Gastroesophageal sphincter (tissue), 4 donors: ENCODE data around the gene CRHBP. TPM values are rescaled to one million over a fixed set of nuclear protein-coding genes. Genes with fewer than 3 reads are reported as not detected.

ENCODE experiments used
- ATAC-seq: fragments of 150-250 bp; one replicate; pipeline ENCODE4 v1.9.1; 2016; ENCODE audit warnings: mild to moderate bottlenecking, moderate library complexity
- H3K27ac ChIP-seq, 4 donors: fragments of 200-600 bp; sonication (generic) in 3 of 4; 1 replicate in 3 of 4; 2 replicates in 1 of 4; pipeline ENCODE4 v1.5.1; 2016 to 2019
- H3K27me3 ChIP-seq: fragments of 200-600 bp; sonication (generic); one replicate; pipeline ENCODE4 v1.5.1; 2019
- H3K36me3 ChIP-seq, 2 donors: fragments of 200-600 bp; sonication (generic); one replicate each; pipeline ENCODE4 v1.5.1; 2019; ENCODE audit warnings: control low read depth in 1 of 2
- H3K4me1 ChIP-seq, 3 donors: fragments of 200-600 bp; sonication (generic); 1 replicate in 2 of 3; 2 replicates in 1 of 3; pipeline ENCODE4 v1.5.1; 2016 to 2019; ENCODE audit warnings: control low read depth in 2 of 3
- H3K4me3 ChIP-seq, 2 donors: fragments of 200-600 bp; sonication (generic); one replicate each; pipeline ENCODE4 v1.5.1; 2019; ENCODE audit warnings: mild to moderate bottlenecking in 1 of 2, moderate library complexity in 1 of 2
- H3K9me3 ChIP-seq, 3 donors: fragments of 200-600 bp; sonication (generic); one replicate each; pipeline ENCODE4 v1.5.1; 2017 to 2019; ENCODE audit warnings: control low read depth in 2 of 3
- CTCF ChIP-seq, 4 experiments: fragments of 200-600 bp in 2 of 4; fragments of 450-650 bp in 2 of 4; sonication (generic) in 1 of 4; IDR thresholded peaks; one replicate each; pipeline ENCODE4 v1.5.1; 2017 to 2019; ENCODE audit warnings: antibody characterized with exemption in 4 of 4, mild to moderate bottlenecking in 2 of 4, moderate library complexity in 2 of 4
- EP300 ChIP-seq: sonication (generic); formaldehyde crosslinking; IDR thresholded peaks from one replicate; pipeline ENCODE4 v1.6.1; 2017; ENCODE audit warnings: antibody characterized with exemption, mild to moderate bottlenecking
- POLR2A ChIP-seq, 2 donors: fragments of 450-650 bp; IDR thresholded peaks; one replicate each; pipeline ENCODE4 v1.6.1; 2017; ENCODE audit warnings: antibody characterized with exemption in 2 of 2, mild to moderate bottlenecking in 2 of 2, moderate library complexity in 1 of 2
- POLR2AphosphoS5 ChIP-seq: sonication (generic); formaldehyde crosslinking; IDR thresholded peaks from one replicate; pipeline ENCODE4 v1.6.1; 2017; ENCODE audit warnings: antibody characterized with exemption
- WGBS, 2 donors: methylation state at CpG; one replicate each; pipeline ENCODE4 v1.1.5; 2018; ENCODE audit warnings: low coverage in 1 of 2; 5-methylcytosine and 5-hydroxymethylcytosine counted together
- total RNA-seq, 4 donors: library from RNA; depleted of rRNA; stranded (reverse); fragments of >200 nt; gene quantifications; one replicate each; pipeline ENCODE4 v1.1.0, GENCODE V29; 2016

CRHBP gene
- total RNA-seq, 4 donors from 2014 or later = 1.7 to 4.0 (median 2.3) TPM; not detected in 1

- Histone ChIP-seq H3K4me1 (no peaks in the 10 kb centered on the region), H3K9me3 (no peaks in the 10 kb centered on the region), H3K27ac (no peak overlapping the region), H3K27me3 (peaks cover 8% of the 10 kb centered on the region), H3K4me3 (no peak overlapping the region), H3K36me3 (no peaks in the 10 kb centered on the region)
- ATAC-seq = no peak
- TF ChIP-seq EP300 (no peak), CTCF (IDR thresholded peaks at IDR 0.05) (no peak), POLR2A (IDR thresholded peaks at IDR 0.05) (no peak), POLR2AphosphoS5 (no peak)
- 22 to 50% methylated on average over 1 of the region's 1 CpG for WGBS, 2 donors
These were observed 50.4 kb downstream of the CRHBP start for GRCh38 chr5:77003246-77003645.

- ATAC-seq = no peak
- TF ChIP-seq CTCF (IDR thresholded peaks at IDR 0.05) (no peak), POLR2AphosphoS5 (no peak), EP300 (no peak), POLR2A (IDR thresholded peaks at IDR 0.05) (no peak)
- peaks cover 8% of the 10 kb centered on the region for H3K27me3 ChIP-seq
- WGBS, 2 donors = 62 to 64% methylated on average over 2 of the region's 2 CpGs
- H3K36me3 ChIP-seq = no peaks in the 10 kb centered on the region
- H3K27ac ChIP-seq = no peak overlapping the region
- H3K4me3 ChIP-seq = no peak overlapping the region
- no peaks in the 10 kb centered on the region for H3K9me3 ChIP-seq
- no peaks in the 10 kb centered on the region for H3K4me1 ChIP-seq
These were observed 53.3 kb downstream of the CRHBP start for GRCh38 chr5:77006124-77006523.

GRCh38 chr5:77008413-77008812 lies 55.6 kb downstream of the CRHBP start:
- Histone ChIP-seq H3K27me3 (no peaks in the 10 kb centered on the region), H3K4me1 (no peaks in the 10 kb centered on the region), H3K4me3 (no peak overlapping the region), H3K36me3 (no peaks in the 10 kb centered on the region), H3K27ac (no peak overlapping the region), H3K9me3 (no peaks in the 10 kb centered on the region)
- no peak for ATAC-seq
- no peak for TF ChIP-seq POLR2AphosphoS5
- TF ChIP-seq POLR2A (IDR thresholded peaks at IDR 0.05) = no peak
- no peak for TF ChIP-seq EP300
- no peak for TF ChIP-seq CTCF (IDR thresholded peaks at IDR 0.05)
- WGBS, 2 donors = 56 to 88% methylated on average over 2 to 3 of the region's 3 CpGs

GRCh38 chr5:77010243-77010642 lies 57.4 kb downstream of the CRHBP start:
- ATAC-seq = no peak
- H3K4me3 ChIP-seq = no peak overlapping the region
- no peaks in the 10 kb centered on the region for H3K27me3 ChIP-seq
- TF ChIP-seq CTCF (IDR thresholded peaks at IDR 0.05) (no peak), POLR2AphosphoS5 (no peak)
- no peak overlapping the region for H3K27ac ChIP-seq
- H3K4me1 ChIP-seq = no peaks in the 10 kb centered on the region
- H3K9me3 ChIP-seq = no peaks in the 10 kb centered on the region
- H3K36me3 ChIP-seq = no peaks in the 10 kb centered on the region
- 69 to 79% methylated on average over 5 of the region's 5 CpGs for WGBS, 2 donors

- no peaks in the 10 kb centered on the region for H3K27me3 ChIP-seq
- no peak for ATAC-seq
- H3K36me3 ChIP-seq = no peaks in the 10 kb centered on the region
- no peak overlapping the region for H3K27ac ChIP-seq
- TF ChIP-seq CTCF (IDR thresholded peaks at IDR 0.05) (no peak), EP300 (no peak), POLR2AphosphoS5 (no peak), POLR2A (IDR thresholded peaks at IDR 0.05) (no peak)
- no peaks in the 10 kb centered on the region for H3K9me3 ChIP-seq
- no peaks in the 10 kb centered on the region for H3K4me1 ChIP-seq
- no peak overlapping the region for H3K4me3 ChIP-seq
- WGBS, 2 donors = 60 to 69% methylated on average over 3 to 5 of the region's 5 CpGs
These were observed 58.7 kb downstream of the CRHBP start for GRCh38 chr5:77011498-77011897.
